HepG2 (cell line): ENCODE results near the gene ADAMTS2. TPM values are rescaled to one million over a fixed set of nuclear protein-coding genes. Genes with fewer than 3 reads are reported as not detected.

Experiments
- ATAC-seq: fragments of 200-7000 bp; cut with Tn5 transposase; 3 replicates; pipeline ENCODE4 v1.9.1; 2020; ENCODE audit warnings: mild to moderate bottlenecking, moderate library complexity
- BruUV-seq: library from RNA; stranded (reverse); fragments of 400-500 nt; replicated peaks from 2 replicates; lab custom pipeline; 2021; lab: Mats Ljungman, UMichigan
- CTCF ChIA-PET: fragments of 300-600 bp; formaldehyde crosslinking; extraction: SDS; loops from one replicate; lab custom pipeline; 2021; ENCODE audit warnings: low total read pairs, inconsistent platforms, low intra/inter-chr PET ratio; lab: Yijun Ruan, JAX
- POLR2A ChIA-PET: fragments of 350-600 bp; sonication (Branson Sonifier 250); formaldehyde crosslinking; loops from one replicate; lab custom pipeline; 2020; ENCODE audit warnings: antibody characterized with exemption, inconsistent platforms; lab: Yijun Ruan, JAX
- DNase-seq: peaks from one replicate; pipeline ENCODE4 v3.0.0-alpha.2; 2015; ENCODE audit warnings: low spot score
- FAIRE-seq: peaks from 3 replicates; lab custom pipeline; 2011; peaks lifted over from hg19 to GRCh38; lab: Jason Lieb, UNC
- H2AFZ ChIP-seq: one replicate; pipeline ENCODE4 v1.6.1; 2011; ENCODE audit warnings: low read length, inconsistent platforms
- H3K27ac ChIP-seq: fragments of 300-600 bp; 3 replicates; pipeline ENCODE4 v1.8.0; 2011; ENCODE audit warnings: mixed run types, mild to moderate bottlenecking, mixed read lengths, low read length, inconsistent platforms; ENCODE audit not compliant: insufficient read depth; ENCODE audit errors: extremely low read length
- H3K27me3 ChIP-seq, 2 experiments: fragments of 200-600 bp in 1 of 2; 2 replicates in 1 of 2; 3 replicates in 1 of 2; pipeline versions ENCODE4 v1.6.0 to v1.8.0; 2011; ENCODE audit warnings: low read length in 2 of 2, mild to moderate bottlenecking in 2 of 2, moderate library complexity in 2 of 2, inconsistent platforms in 1 of 2; ENCODE audit not compliant: insufficient read depth in 2 of 2, control insufficient read depth in 1 of 2
- H3K36me3 ChIP-seq, 2 experiments: fragments of 200-600 bp in 1 of 2; replicated peaks in 1 of 2; 2 replicates in 1 of 2; 3 replicates in 1 of 2; pipeline versions ENCODE4 v1.5.1 to v1.8.0; 2011; ENCODE audit warnings: low read length in 2 of 2, inconsistent platforms in 1 of 2; ENCODE audit not compliant: insufficient read depth in 2 of 2, control insufficient read depth in 1 of 2
- H3K4me1 ChIP-seq: 2 replicates; pipeline ENCODE4 v1.5.1; 2012; ENCODE audit warnings: low read length, inconsistent platforms; ENCODE audit not compliant: insufficient read depth
- H3K4me2 ChIP-seq: 2 replicates; pipeline ENCODE4 v1.6.0; 2011; ENCODE audit warnings: low read depth, low read length, inconsistent platforms
- H3K4me3 ChIP-seq, 3 experiments: fragments of 200-600 bp in 1 of 3; sonication (generic), shearing (Covaris generic) in 1 of 3; replicated peaks in 1 of 3; 2 replicates each; pipeline ENCODE4 v1.5.1; 2011 to 2016; ENCODE audit warnings: low read length in 3 of 3, inconsistent platforms in 2 of 3, low read depth in 2 of 3, mild to moderate bottlenecking in 2 of 3, control low read depth in 1 of 3, mixed read lengths in 1 of 3; ENCODE audit not compliant: insufficient read depth in 1 of 3
- H3K79me2 ChIP-seq: one replicate; pipeline ENCODE4 v1.6.1; 2011; ENCODE audit warnings: low read length, inconsistent platforms; ENCODE audit not compliant: insufficient read depth
- H3K9ac ChIP-seq: 2 replicates; pipeline ENCODE4 v1.6.0; 2011; ENCODE audit warnings: mild to moderate bottlenecking, low read depth, low read length, inconsistent platforms; ENCODE audit not compliant: insufficient read depth
- H3K9me3 ChIP-seq: 2 replicates; pipeline ENCODE4 v1.5.1; 2012; ENCODE audit warnings: mild to moderate bottlenecking, low read length
- H4K20me1 ChIP-seq: 2 replicates; pipeline ENCODE4 v1.6.0; 2011; ENCODE audit warnings: inconsistent platforms, mild to moderate bottlenecking, low read length, moderate library complexity; ENCODE audit not compliant: insufficient read depth
- CC2D1A ChIP-seq: sonication (generic); formaldehyde crosslinking; IDR thresholded peaks from 2 replicates; pipeline ENCODE4 v1.8.1; 2023; ENCODE audit warnings: mild to moderate bottlenecking, missing genetic modification reagents
- FOXK2 ChIP-seq: fragments of 450-650 bp; IDR thresholded peaks from 2 replicates; pipeline ENCODE4 v1.6.1; 2016
- HOXA9 ChIP-seq: sonication (generic); formaldehyde crosslinking; IDR thresholded peaks from 2 replicates; pipeline ENCODE4 v1.8.1; 2022; ENCODE audit warnings: missing genetic modification reagents, mild to moderate bottlenecking, moderate library complexity, borderline replicate concordance
- POGZ ChIP-seq: sonication (generic); formaldehyde crosslinking; IDR thresholded peaks from 2 replicates; pipeline ENCODE4 v1.4.0; 2020; ENCODE audit warnings: mild to moderate bottlenecking, missing genetic modification reagents
- TBP ChIP-seq: sonication (generic); formaldehyde crosslinking; IDR thresholded peaks from 2 replicates; pipeline ENCODE4 v1.5.0; 2020; ENCODE audit warnings: missing genetic modification reagents
- XBP1 ChIP-seq: sonication (generic); formaldehyde crosslinking; IDR thresholded peaks from 2 replicates; pipeline ENCODE4 v1.5.0; 2020; ENCODE audit warnings: missing genetic modification reagents
- ZBTB42 ChIP-seq: sonication (generic); formaldehyde crosslinking; IDR thresholded peaks from 2 replicates; pipeline ENCODE4 v1.5.0; 2020; ENCODE audit warnings: mild to moderate bottlenecking, missing genetic modification reagents
- ZNF256 ChIP-seq: sonication (generic); formaldehyde crosslinking; conservative IDR thresholded peaks from 2 replicates; pipeline ENCODE4 v1.4.0; 2020; ENCODE audit warnings: missing genetic modification reagents
- WGBS: methylation state at CpG from one replicate; pipeline ENCODE4 v1.1.6; 2017; ENCODE audit warnings: low lambda C conversion rate; 5-methylcytosine and 5-hydroxymethylcytosine counted together
- in situ Hi-C: cut with HindIII; loops from 2 replicates; pipeline ENCODE4 v1.10.0; 2017; ENCODE audit warnings: low pct_unique_long_range_greater_than_20kb; ENCODE audit not compliant: extremely low pct_ligation_motif_present
- intact Hi-C: fragments of 100-400 bp; cut with micrococcal nuclease; formaldehyde crosslinking; loops from one replicate; pipeline ENCODE4 v1.10.0; 2022; ENCODE audit not compliant: unreplicated experiment
- polyA plus RNA-seq, 8 experiments: library from polyadenylated mRNA; depleted of rRNA in 3 of 8; stranded (reverse) in 7 of 8; unstranded in 1 of 8; fragments of >200 nt; fragmentation: Illumina TruSeq in 4 of 8; extraction: Trizol in 4 of 8; gene quantifications; 2 replicates each; pipeline versions ENCODE4 v1.2.1 to v1.2.3, GENCODE V29; 2011 to 2016; ENCODE audit warnings: low read depth in 4 of 8, missing spikeins in 1 of 8, mixed read lengths in 1 of 8; ENCODE audit not compliant: insufficient read depth in 1 of 8
- total RNA-seq, 5 experiments: library from RNA; depleted of rRNA; stranded (reverse); fragments of >200 nt; fragmentation: Illumina TruSeq; extraction: Trizol; gene quantifications; 2 replicates each; pipeline ENCODE4 v1.2.3, GENCODE V29; 2016; ENCODE audit warnings: low read depth in 1 of 5
- TF ChIP-seq, protein P1 (sequence below): IDR thresholded peaks from 2 replicates; pipeline ENCODE4 v1.6.1; 2016; ENCODE audit warnings: low read depth, control low read depth
- TF ChIP-seq, protein P2 (sequence below): sonication (generic); formaldehyde crosslinking; IDR thresholded peaks from 2 replicates; pipeline ENCODE4 v1.5.0; 2020; ENCODE audit warnings: missing genetic modification reagents

The ADAMTS2 gene
- total and polyA plus RNA-seq, 2 of the 13 experiments (the other 11 are each of a cell fraction or from before 2014, with no cell fraction given) = 0.24 to 3.5 TPM

DNA sequence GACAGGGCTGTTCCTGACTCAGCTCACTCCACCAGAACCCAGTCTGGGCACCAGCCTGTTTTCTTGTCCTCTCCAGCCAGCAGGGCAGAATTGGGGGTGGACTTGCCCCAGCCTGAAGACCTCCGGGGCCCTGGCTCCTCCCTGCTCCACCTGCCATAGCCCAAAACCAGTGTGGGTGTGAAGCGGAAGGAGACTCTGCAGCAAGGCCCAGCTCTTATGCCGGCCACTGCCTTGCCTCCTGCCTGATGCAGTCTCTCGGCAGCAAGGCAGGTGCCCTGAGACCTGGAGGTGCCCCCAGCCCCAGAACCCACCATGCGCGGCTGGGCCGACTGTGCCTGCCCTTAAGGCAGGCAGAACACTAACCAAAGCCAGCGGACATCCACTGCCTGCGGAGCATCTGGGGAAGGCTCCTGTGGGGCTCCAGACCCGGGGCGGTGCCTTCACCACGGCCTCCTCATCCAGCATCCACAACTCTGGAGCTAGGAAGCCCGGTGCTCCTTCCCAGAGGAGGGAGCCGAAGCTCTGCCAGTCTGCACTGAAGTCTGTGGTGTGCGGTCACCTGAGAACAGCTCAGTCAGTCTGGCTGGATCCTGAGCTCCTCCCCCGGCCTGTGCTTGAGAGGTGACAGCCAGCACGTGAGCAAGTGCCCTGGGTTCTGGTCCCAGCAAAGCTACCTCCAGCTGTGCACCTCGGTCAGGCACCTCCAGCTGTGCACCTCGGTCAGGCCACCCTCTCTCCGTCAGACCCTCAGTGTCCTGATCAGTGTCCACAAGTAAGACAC lies 116.7 kb downstream of the ADAMTS2 start (continued):
- TF ChIP-seq, protein P1, sequence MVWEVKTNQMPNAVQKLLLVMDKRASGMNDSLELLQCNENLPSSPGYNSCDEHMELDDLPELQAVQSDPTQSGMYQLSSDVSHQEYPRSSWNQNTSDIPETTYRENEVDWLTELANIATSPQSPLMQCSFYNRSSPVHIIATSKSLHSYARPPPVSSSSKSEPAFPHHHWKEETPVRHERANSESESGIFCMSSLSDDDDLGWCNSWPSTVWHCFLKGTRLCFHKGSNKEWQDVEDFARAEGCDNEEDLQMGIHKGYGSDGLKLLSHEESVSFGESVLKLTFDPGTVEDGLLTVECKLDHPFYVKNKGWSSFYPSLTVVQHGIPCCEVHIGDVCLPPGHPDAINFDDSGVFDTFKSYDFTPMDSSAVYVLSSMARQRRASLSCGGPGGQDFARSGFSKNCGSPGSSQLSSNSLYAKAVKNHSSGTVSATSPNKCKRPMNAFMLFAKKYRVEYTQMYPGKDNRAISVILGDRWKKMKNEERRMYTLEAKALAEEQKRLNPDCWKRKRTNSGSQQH = no peak

DNA sequence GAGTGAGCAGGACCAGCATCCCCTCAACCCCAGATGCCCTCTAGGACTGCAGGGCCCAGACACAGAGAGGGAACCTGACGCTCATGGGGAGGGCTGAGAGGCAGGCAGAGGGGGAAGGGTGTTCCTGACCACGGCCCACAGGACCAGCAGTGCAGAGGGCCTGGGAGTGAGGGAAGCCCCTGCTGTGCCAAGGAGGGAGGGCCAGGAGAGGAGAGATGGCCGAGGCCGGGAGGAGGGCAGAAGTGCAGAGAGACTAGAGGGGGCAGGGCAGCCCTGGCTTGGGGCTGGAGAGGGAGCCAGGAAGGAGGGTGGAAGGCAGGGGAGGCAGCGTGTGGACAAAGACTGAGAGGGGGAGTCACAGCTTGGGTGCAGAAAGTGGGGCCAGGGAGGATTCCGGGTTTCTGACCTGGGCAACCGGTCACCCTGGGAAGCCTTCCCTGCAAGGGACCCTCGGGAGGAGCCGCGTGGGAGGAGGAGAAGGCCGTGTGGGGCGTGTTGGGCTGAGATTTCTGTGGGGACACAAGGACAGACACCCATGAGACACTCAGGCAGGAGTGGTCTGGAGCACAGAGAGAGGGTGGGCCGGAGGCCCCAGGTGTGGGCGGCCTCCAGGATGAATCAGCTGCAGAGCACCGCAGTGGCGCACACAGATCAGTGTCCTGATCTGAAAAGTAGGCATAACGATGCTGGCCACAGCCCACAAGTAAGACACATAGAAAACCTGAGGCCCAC lies 117.5 kb downstream of the ADAMTS2 start:
- Histone ChIP-seq H4K20me1 (no peaks in the 10 kb centered on the region), H3K36me3 (no peaks in the 10 kb centered on the region; a peak in 1 of 5 replicates), H3K4me2 (no peak overlapping the region), H3K27ac (no peak overlapping the region), H3K9ac (no peak overlapping the region), H3K9me3 (no peaks in the 10 kb centered on the region), H3K4me3 (no peak overlapping the region), H3K27me3 (peaks cover 0 to 26% of the 10 kb centered on the region in 2 experiments; a peak in 4 of 5 replicates), H3K79me2 (no peaks in the 10 kb centered on the region), H3K4me1 (no peaks in the 10 kb centered on the region), H2AFZ (no peak overlapping the region)
- FAIRE-seq = no peak
- in situ Hi-C loops = no loop called here
- BruUV-seq = no TSS peak
- ATAC-seq = peak; percentile 17; the same call in 2 of the 3 replicates
- intact Hi-C loops = no loop called here
- ChIA-PET POLR2A (no interaction called here), CTCF (no interaction called here)
- TF ChIP-seq, protein P2, sequence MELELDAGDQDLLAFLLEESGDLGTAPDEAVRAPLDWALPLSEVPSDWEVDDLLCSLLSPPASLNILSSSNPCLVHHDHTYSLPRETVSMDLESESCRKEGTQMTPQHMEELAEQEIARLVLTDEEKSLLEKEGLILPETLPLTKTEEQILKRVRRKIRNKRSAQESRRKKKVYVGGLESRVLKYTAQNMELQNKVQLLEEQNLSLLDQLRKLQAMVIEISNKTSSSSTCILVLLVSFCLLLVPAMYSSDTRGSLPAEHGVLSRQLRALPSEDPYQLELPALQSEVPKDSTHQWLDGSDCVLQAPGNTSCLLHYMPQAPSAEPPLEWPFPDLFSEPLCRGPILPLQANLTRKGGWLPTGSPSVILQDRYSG = no peak
- no peak for TF ChIP-seq XBP1 (CRISPR knock-in tag)
- TF ChIP-seq ZBTB42 (CRISPR knock-in tag) = no peak
- no peak for TF ChIP-seq CC2D1A (CRISPR knock-in tag)
- no peak for TF ChIP-seq TBP
- no peak for TF ChIP-seq HOXA9 (CRISPR knock-in tag)
- no peak for TF ChIP-seq POGZ (CRISPR knock-in tag)
- no peak for TF ChIP-seq FOXK2
- no peak for TF ChIP-seq ZNF256 (CRISPR knock-in tag)
- no peak for DNase-seq
- WGBS = 38% methylated on average over 16 of the region's 17 CpGs
